CD4-positive, alpha-beta memory T cell (primary cell): ENCODE data around the gene SULT1E1. TPM values are rescaled to one million over a fixed set of nuclear protein-coding genes. Genes with fewer than 3 reads are reported as not detected.

Experiments used
- CTCF ChIA-PET: fragments of 350-600 bp; sonication (Branson Sonifier 250); formaldehyde crosslinking; loops from one replicate; lab custom pipeline; 2021; ENCODE audit warnings: inconsistent platforms; ENCODE audit not compliant: partially characterized antibody; lab: Charles Lee
- POLR2A ChIA-PET: fragments of 350-600 bp; sonication (Branson Sonifier 250); formaldehyde crosslinking; loops from one replicate; lab custom pipeline; 2021; ENCODE audit not compliant: partially characterized antibody; lab: Charles Lee
- DNase-seq, 5 donors: peaks; one replicate each; pipeline versions ENCODE4 v3.0.0 to v3.0.0-alpha.2; 2020 to 2022; ENCODE audit warnings: mixed read lengths in 1 of 5
- H3K27ac ChIP-seq: one replicate; pipeline ENCODE4 v1.7.0; 2013; ENCODE audit warnings: low read depth, low read length
- H3K27me3 ChIP-seq: 2 replicates; pipeline ENCODE4 v1.7.0; 2013; ENCODE audit warnings: mild to moderate bottlenecking, low read length, moderate library complexity; ENCODE audit not compliant: insufficient read depth
- H3K36me3 ChIP-seq: 2 replicates; pipeline ENCODE4 v1.7.0; 2013; ENCODE audit warnings: mild to moderate bottlenecking, low read length, moderate library complexity; ENCODE audit not compliant: insufficient read depth
- H3K4me1 ChIP-seq: 2 replicates; pipeline ENCODE4 v1.7.0; 2013; ENCODE audit warnings: mild to moderate bottlenecking, low read length, moderate library complexity; ENCODE audit not compliant: insufficient read depth
- H3K4me3 ChIP-seq, 2 donors: one replicate each; pipeline ENCODE4 v1.7.0; 2013; ENCODE audit warnings: low read length in 2 of 2, mild to moderate bottlenecking in 1 of 2
- H3K9me3 ChIP-seq, 2 donors: one replicate each; pipeline ENCODE4 v1.7.0; 2013; ENCODE audit warnings: low read length in 2 of 2, control low read depth in 1 of 2; ENCODE audit not compliant: control insufficient read depth in 1 of 2
- H3K27ac Mint-ChIP-seq, 7 donors: one replicate each; pipeline ENCODE4 v1.8.0; 2020 to 2021; ENCODE audit warnings: mixed read lengths in 7 of 7, mild to moderate bottlenecking in 6 of 7, inconsistent platforms in 3 of 7, moderate library complexity in 3 of 7
- H3K27me3 Mint-ChIP-seq, 2 donors: one replicate each; pipeline ENCODE4 v1.8.0; 2020 to 2021; ENCODE audit warnings: mixed read lengths in 2 of 2
- H3K36me3 Mint-ChIP-seq, 2 donors: one replicate each; pipeline ENCODE4 v1.8.0; 2020 to 2021; ENCODE audit warnings: mixed read lengths in 2 of 2, inconsistent platforms in 1 of 2, mild to moderate bottlenecking in 1 of 2
- H3K4me1 Mint-ChIP-seq, 4 donors: one replicate each; pipeline ENCODE4 v1.8.0; 2020 to 2021; ENCODE audit warnings: mixed read lengths in 4 of 4, mild to moderate bottlenecking in 1 of 4
- H3K4me3 Mint-ChIP-seq, 8 donors: one replicate each; pipeline ENCODE4 v1.8.0; 2020 to 2021; ENCODE audit warnings: mixed read lengths in 8 of 8, mild to moderate bottlenecking in 7 of 8, moderate library complexity in 6 of 8, inconsistent platforms in 3 of 8
- H3K9me3 Mint-ChIP-seq, 8 donors: one replicate each; pipeline ENCODE4 v1.8.0; 2020 to 2021; ENCODE audit warnings: mixed read lengths in 8 of 8, mild to moderate bottlenecking in 5 of 8, inconsistent platforms in 3 of 8, moderate library complexity in 1 of 8
- intact Hi-C: fragments of 100-400 bp; cut with micrococcal nuclease; formaldehyde crosslinking; loops from one replicate; pipeline ENCODE4 v1.15.1; 2023
- polyA plus RNA-seq, 2 donors: library from polyadenylated mRNA; unstranded; fragments of 300-500 nt; fragmentation: Illumina TruSeq; gene quantifications; one replicate each; pipeline ENCODE4 v1.2.3, GENCODE V29; 2021
- total RNA-seq, 2 experiments: library from RNA; stranded (reverse); gene quantifications; one replicate each; pipeline ENCODE4 v1.2.3, GENCODE V29; 2021

SULT1E1 gene
- total and polyA plus RNA-seq, 4 experiments from 2014 or later, result not detected

- no peaks in the 10 kb centered on the region for H3K36me3 ChIP-seq
- H3K4me1 ChIP-seq, result no peaks in the 10 kb centered on the region
- Mint-ChIP-seq H3K36me3 (no peaks in the 10 kb centered on the region), H3K27ac (no peak overlapping the region), H3K4me3 (peak overlapping the region in 1 of 8 donors; percentile 33), H3K27me3 (no peaks in the 10 kb centered on the region), H3K9me3 (peaks cover 0 to 11% (median 0%) of the 10 kb centered on the region in 8 donors), H3K4me1 (peaks cover 0 to 1% (median 0%) of the 10 kb centered on the region in 4 donors)
- intact Hi-C loops, result no loop called here
- DNase-seq, result no peak
- H3K4me3 ChIP-seq, result no peak overlapping the region
- H3K27ac ChIP-seq, result no peak overlapping the region
- ChIA-PET POLR2A (no interaction called here), CTCF (no interaction called here)
- H3K27me3 ChIP-seq, result no peaks in the 10 kb centered on the region
- H3K9me3 ChIP-seq, result no peaks in the 10 kb centered on the region
Observed at GRCh38 chr4:69811166-69811565, 48.8 kb downstream of the SULT1E1 start.

DNA sequence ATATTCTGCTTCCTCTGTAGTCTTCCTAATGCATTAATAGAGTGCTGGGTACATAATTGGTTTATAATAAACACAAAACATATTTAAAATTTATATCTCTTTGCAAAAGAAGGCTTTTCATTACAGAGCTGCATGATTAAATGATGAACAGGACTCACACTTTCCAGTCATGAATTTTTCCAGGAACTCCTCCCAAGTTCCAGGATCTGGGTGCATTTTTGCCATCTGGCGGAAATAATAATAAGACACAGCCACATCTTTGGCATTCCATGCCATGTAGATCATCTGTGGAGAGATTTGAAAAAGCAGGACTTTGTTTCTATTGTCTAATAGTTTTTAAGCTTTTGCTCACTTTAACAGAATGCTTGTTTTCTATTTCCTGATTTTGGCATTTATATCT is 59.3 kb downstream of the SULT1E1 start:
- no peaks in the 10 kb centered on the region for H3K4me1 Mint-ChIP-seq
- Histone ChIP-seq H3K36me3 (no peaks in the 10 kb centered on the region), H3K27ac (no peak overlapping the region), H3K4me3 (no peak overlapping the region), H3K27me3 (no peaks in the 10 kb centered on the region), H3K9me3 (no peaks in the 10 kb centered on the region), H3K4me1 (no peaks in the 10 kb centered on the region)
- no peaks in the 10 kb centered on the region for H3K27me3 Mint-ChIP-seq
- H3K4me3 Mint-ChIP-seq, result no peak overlapping the region
- no peaks in the 10 kb centered on the region for H3K9me3 Mint-ChIP-seq
- CTCF ChIA-PET, result no interaction called here
- no peaks in the 10 kb centered on the region for H3K36me3 Mint-ChIP-seq
- intact Hi-C loops, result no loop called here
- POLR2A ChIA-PET, result no interaction called here
- no peak overlapping the region for H3K27ac Mint-ChIP-seq
- no peak for DNase-seq

DNA sequence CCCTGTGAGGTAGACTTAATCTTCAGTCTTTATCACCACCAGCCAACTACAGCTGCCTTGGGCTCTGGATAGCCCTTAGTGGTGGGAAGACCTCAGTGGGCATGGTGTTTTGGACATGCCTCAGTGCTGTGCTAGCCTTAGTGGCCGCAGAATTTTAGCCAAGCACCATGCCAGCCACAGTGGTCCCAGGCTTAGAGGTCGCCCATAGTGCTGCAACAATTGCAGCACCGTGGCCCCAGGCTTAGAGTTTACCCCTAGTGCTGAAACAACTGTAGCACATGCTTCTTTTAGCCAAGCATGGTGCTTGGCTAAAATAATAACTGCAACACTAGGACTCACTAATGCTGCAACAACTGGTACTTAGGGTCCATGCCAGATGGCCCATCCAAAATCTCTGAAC is 60.6 kb downstream of the SULT1E1 start:
- no peaks in the 10 kb centered on the region for H3K9me3 Mint-ChIP-seq
- no peaks in the 10 kb centered on the region for H3K4me1 ChIP-seq
- H3K27me3 Mint-ChIP-seq, result no peaks in the 10 kb centered on the region
- peaks cover 0 to 2% of the 10 kb centered on the region in 2 donors for H3K9me3 ChIP-seq
- no peak overlapping the region for H3K27ac Mint-ChIP-seq
- no peaks in the 10 kb centered on the region for H3K36me3 Mint-ChIP-seq
- no peak overlapping the region for H3K4me3 Mint-ChIP-seq
- H3K27ac ChIP-seq, result no peak overlapping the region
- H3K36me3 ChIP-seq, result no peaks in the 10 kb centered on the region
- ChIA-PET POLR2A (no interaction called here), CTCF (interaction anchor here (0.6 kb wide), 1 partner anchor 1510 kb away, joined by 5 read pairs; no protein-coding TSS in a partner anchor)
- H3K4me1 Mint-ChIP-seq, result no peaks in the 10 kb centered on the region
- no peaks in the 10 kb centered on the region for H3K27me3 ChIP-seq
- no peak for DNase-seq
- H3K4me3 ChIP-seq, result no peak overlapping the region
- intact Hi-C loops, result no loop called here

DNA sequence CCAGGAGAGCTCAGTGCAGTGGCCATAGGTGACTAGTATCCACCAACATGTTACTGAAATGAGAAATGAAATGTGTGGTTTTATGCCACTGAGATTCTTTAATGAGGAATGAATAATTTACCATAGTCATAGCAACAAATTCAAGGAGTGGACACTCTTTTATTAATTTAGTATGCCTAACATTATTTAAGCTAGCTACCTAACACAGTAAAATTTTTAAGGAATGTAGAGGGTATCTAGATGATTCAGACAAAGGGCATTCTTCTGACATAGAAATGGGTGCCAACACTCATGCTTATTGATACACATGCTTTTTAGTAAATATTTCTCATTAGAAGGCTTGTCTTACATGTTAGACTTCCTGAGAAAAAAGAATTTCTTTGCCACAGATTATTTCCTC is 66.2 kb downstream of the SULT1E1 start:
- Histone ChIP-seq H3K4me3 (no peak overlapping the region), H3K9me3 (peaks cover 0 to 2% of the 10 kb centered on the region in 2 donors), H3K36me3 (no peaks in the 10 kb centered on the region), H3K27ac (no peak overlapping the region), H3K4me1 (no peaks in the 10 kb centered on the region), H3K27me3 (no peaks in the 10 kb centered on the region)
- no peaks in the 10 kb centered on the region for H3K36me3 Mint-ChIP-seq
- H3K4me1 Mint-ChIP-seq, result no peaks in the 10 kb centered on the region
- no peak for DNase-seq
- no peaks in the 10 kb centered on the region for H3K9me3 Mint-ChIP-seq
- CTCF ChIA-PET, result no interaction called here
- POLR2A ChIA-PET, result no interaction called here
- intact Hi-C loops, result no loop called here
- no peak overlapping the region for H3K4me3 Mint-ChIP-seq
- H3K27me3 Mint-ChIP-seq, result peaks cover 0 to 2% of the 10 kb centered on the region in 2 donors
- no peak overlapping the region for H3K27ac Mint-ChIP-seq

Other genes with a start within 250 kb of the SULT1E1 start
- not detected for gene UGT2A2, start 220.5 kb downstream of the SULT1E1 start, total RNA-seq
- gene UGT2A2, start 220.5 kb downstream of the SULT1E1 start, polyA plus RNA-seq, result not detected
- not detected for gene UGT2A1, start 206.9 kb downstream of the SULT1E1 start, total RNA-seq
- under 1 TPM in 1 of 2 donors, not detected in 1; 0.50 TPM for gene UGT2A1, start 206.9 kb downstream of the SULT1E1 start, polyA plus RNA-seq
- gene SULT1B1, start 99.5 kb downstream of the SULT1E1 start, total RNA-seq, result 1 to 10 TPM; 5.7 to 7.6 TPM
- gene SULT1B1, start 99.5 kb downstream of the SULT1E1 start, polyA plus RNA-seq, result 1 to 10 TPM; 4.2 to 4.7 TPM
- gene CSN1S1, start 70.9 kb upstream of the SULT1E1 start, total RNA-seq, result not detected
- not detected for gene CSN1S1, start 70.9 kb upstream of the SULT1E1 start, polyA plus RNA-seq
- not detected for gene CSN2, start 105.6 kb upstream of the SULT1E1 start, total RNA-seq
- gene CSN2, start 105.6 kb upstream of the SULT1E1 start, polyA plus RNA-seq, result not detected
- gene STATH, start 135.8 kb upstream of the SULT1E1 start, total RNA-seq, result not detected
- not detected for gene STATH, start 135.8 kb upstream of the SULT1E1 start, polyA plus RNA-seq
- gene HTN3, start 168.3 kb upstream of the SULT1E1 start, total RNA-seq, result not detected
- gene HTN3, start 168.3 kb upstream of the SULT1E1 start, polyA plus RNA-seq, result not detected
- gene HTN1, start 190.3 kb upstream of the SULT1E1 start, total RNA-seq, result not detected
- gene HTN1, start 190.3 kb upstream of the SULT1E1 start, polyA plus RNA-seq, result not detected